Measurements from ENCODE around the gene FNDC3A. TPM values are rescaled to one million over a fixed set of nuclear protein-coding genes. Genes with fewer than 3 reads are reported as not detected.

Gene FNDC3A
- total RNA-seq, 2 donors from 2014 or later: 48.2 to 86.3 TPM

GRCh38 chr13:49071341-49071937, 95.7 kb downstream of the FNDC3A start:
- H3K4me3 ChIP-seq: no peak overlapping the region
- peaks cover 6 to 15% of the 10 kb centered on the region in 2 donors for H3K4me1 ChIP-seq (ENCODE audit: control insufficient read depth in 1 of 2, low read depth in 2 of 2)
- no peak overlapping the region for H3K27ac ChIP-seq
- DNase-seq (ENCODE audit: low spot score): no peak
- TF ChIP-seq CTCF (IDR thresholded peaks at IDR 0.05): no peak
- peaks cover 3% of the 10 kb centered on the region for H3K36me3 ChIP-seq
- H3K9me3 ChIP-seq: no peaks in the 10 kb centered on the region
- H3K27me3 ChIP-seq (replicated peaks; ENCODE audit: insufficient read depth): no peaks in the 10 kb centered on the region
- ATAC-seq (ENCODE audit: insufficient number of reproducible peaks, low FRiP score, low read depth): no peak

- ATAC-seq (ENCODE audit: insufficient number of reproducible peaks, low FRiP score, low read depth): no peak
Measured at GRCh38 chr13:49082653-49083536, 107.2 kb downstream of the FNDC3A start.

GRCh38 chr13:49084961-49085360, 109.2 kb downstream of the FNDC3A start:
- Histone ChIP-seq H3K36me3 (no peaks in the 10 kb centered on the region), H3K9me3 (no peaks in the 10 kb centered on the region), H3K27ac (no peak overlapping the region), H3K4me3 (no peak overlapping the region), H3K27me3 (replicated peaks; ENCODE audit: insufficient read depth) (no peaks in the 10 kb centered on the region), H3K4me1 (ENCODE audit: control insufficient read depth in 1 of 2, low read depth in 2 of 2) (peaks cover 4 to 9% of the 10 kb centered on the region in 2 donors)
- ATAC-seq (ENCODE audit: insufficient number of reproducible peaks, low FRiP score, low read depth) (no peak), DNase-seq (ENCODE audit: low spot score) (no peak)
- no peak for TF ChIP-seq CTCF (IDR thresholded peaks at IDR 0.05)

More at GRCh38 chr13:49082653-49083536, 107.2 kb downstream of the FNDC3A start:
- DNase-seq (ENCODE audit: low spot score): no peak
- H3K4me1 ChIP-seq (ENCODE audit: control insufficient read depth in 1 of 2, low read depth in 2 of 2): peaks cover 4 to 9% of the 10 kb centered on the region in 2 donors
- no peak overlapping the region for H3K4me3 ChIP-seq
- H3K9me3 ChIP-seq: no peaks in the 10 kb centered on the region
- no peaks in the 10 kb centered on the region for H3K27me3 ChIP-seq (replicated peaks; ENCODE audit: insufficient read depth)
- no peak overlapping the region for H3K27ac ChIP-seq
- H3K36me3 ChIP-seq: no peaks in the 10 kb centered on the region
- no peak for TF ChIP-seq CTCF (IDR thresholded peaks at IDR 0.05)

GRCh38 chr13:49086722-49087121, 111.0 kb downstream of the FNDC3A start:
- DNase-seq (ENCODE audit: low spot score) (no peak), ATAC-seq (ENCODE audit: insufficient number of reproducible peaks, low FRiP score, low read depth) (no peak)
- Histone ChIP-seq H3K9me3 (no peaks in the 10 kb centered on the region), H3K4me1 (ENCODE audit: control insufficient read depth in 1 of 2, low read depth in 2 of 2) (peaks cover 4 to 9% of the 10 kb centered on the region in 2 donors), H3K27me3 (replicated peaks; ENCODE audit: insufficient read depth) (no peaks in the 10 kb centered on the region), H3K36me3 (no peaks in the 10 kb centered on the region), H3K27ac (no peak overlapping the region), H3K4me3 (no peak overlapping the region)
- TF ChIP-seq CTCF (IDR thresholded peaks at IDR 0.05): no peak

GRCh38 chr13:49093376-49093775, 117.7 kb downstream of the FNDC3A start:
- no peaks in the 10 kb centered on the region for H3K27me3 ChIP-seq (replicated peaks; ENCODE audit: insufficient read depth)
- H3K4me3 ChIP-seq: no peak overlapping the region
- H3K9me3 ChIP-seq: no peaks in the 10 kb centered on the region
- H3K36me3 ChIP-seq: no peaks in the 10 kb centered on the region
- no peak for TF ChIP-seq CTCF (IDR thresholded peaks at IDR 0.05)
- ATAC-seq (ENCODE audit: insufficient number of reproducible peaks, low FRiP score, low read depth) (no peak), DNase-seq (ENCODE audit: low spot score) (no peak)
- H3K4me1 ChIP-seq (ENCODE audit: control insufficient read depth in 1 of 2, low read depth in 2 of 2): peaks cover 17 to 20% of the 10 kb centered on the region in 2 donors
- H3K27ac ChIP-seq: no peak overlapping the region
